ENCODE results near the gene MICALL2. TPM values are rescaled to one million over a fixed set of nuclear protein-coding genes. Genes with fewer than 3 reads are reported as not detected.

The MICALL2 gene
- total RNA-seq, 1 donor from 2014 or later = 76.5 TPM

DNA sequence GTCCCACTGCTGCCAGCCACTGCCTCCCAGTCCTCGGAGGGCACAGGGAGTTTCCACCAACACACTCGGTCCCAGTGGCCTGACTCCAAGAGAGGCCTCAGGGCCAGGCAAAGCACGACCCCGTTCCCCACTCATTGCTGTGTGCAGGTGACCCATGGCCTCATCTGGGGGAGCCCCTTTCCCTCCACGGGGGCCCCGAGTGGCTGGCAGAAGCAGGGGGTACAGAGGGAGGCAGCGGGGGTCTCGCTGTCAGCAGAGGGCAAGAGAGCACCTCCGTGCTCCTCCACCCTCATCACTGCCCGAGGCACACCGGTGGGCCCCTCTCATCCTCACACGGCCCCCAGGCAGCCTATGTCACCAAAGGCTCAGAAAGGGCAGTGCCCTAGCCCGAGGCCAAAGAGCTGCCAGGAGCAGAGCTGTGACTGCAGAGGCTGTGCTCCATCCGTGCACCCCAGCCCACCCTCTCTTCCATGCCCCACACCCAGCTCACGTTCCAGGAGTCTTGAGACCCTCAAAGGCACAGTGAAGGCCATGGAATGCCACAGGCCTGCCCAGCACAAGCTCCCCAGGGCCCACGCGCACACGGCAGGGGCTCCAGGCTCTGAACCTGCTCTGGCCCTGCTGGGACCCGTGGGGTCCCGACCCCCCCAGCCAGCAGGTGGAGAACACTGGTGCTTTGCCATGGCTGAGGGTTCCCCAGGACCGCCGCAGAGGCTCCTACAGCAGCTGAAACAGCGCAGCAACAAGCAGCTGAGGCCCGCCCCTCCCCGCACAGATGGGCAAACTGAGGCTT is 25.9 kb downstream of the MICALL2 start:
- Histone ChIP-seq H3K4me1 (no peaks in the 10 kb centered on the region), H3K9me3 (no peaks in the 10 kb centered on the region), H3K27ac (no peak overlapping the region), H3K4me3 (no peak overlapping the region), H3K27me3 (no peaks in the 10 kb centered on the region), H3K36me3 (peaks cover 23% of the 10 kb centered on the region in 2 donors)
- DNase-seq (ENCODE audit: low spot score in 2 of 2) = no peak
- TF ChIP-seq, protein P1, sequence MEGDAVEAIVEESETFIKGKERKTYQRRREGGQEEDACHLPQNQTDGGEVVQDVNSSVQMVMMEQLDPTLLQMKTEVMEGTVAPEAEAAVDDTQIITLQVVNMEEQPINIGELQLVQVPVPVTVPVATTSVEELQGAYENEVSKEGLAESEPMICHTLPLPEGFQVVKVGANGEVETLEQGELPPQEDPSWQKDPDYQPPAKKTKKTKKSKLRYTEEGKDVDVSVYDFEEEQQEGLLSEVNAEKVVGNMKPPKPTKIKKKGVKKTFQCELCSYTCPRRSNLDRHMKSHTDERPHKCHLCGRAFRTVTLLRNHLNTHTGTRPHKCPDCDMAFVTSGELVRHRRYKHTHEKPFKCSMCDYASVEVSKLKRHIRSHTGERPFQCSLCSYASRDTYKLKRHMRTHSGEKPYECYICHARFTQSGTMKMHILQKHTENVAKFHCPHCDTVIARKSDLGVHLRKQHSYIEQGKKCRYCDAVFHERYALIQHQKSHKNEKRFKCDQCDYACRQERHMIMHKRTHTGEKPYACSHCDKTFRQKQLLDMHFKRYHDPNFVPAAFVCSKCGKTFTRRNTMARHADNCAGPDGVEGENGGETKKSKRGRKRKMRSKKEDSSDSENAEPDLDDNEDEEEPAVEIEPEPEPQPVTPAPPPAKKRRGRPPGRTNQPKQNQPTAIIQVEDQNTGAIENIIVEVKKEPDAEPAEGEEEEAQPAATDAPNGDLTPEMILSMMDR (IDR thresholded peaks at IDR 0.05) = no peak
- intact Hi-C loops (cut with DNase I) = loop anchor here (2.0 to 5.0 kb wide), 2 partner anchors 41 to 241 kb away; no protein-coding TSS in a partner anchor

DNA sequence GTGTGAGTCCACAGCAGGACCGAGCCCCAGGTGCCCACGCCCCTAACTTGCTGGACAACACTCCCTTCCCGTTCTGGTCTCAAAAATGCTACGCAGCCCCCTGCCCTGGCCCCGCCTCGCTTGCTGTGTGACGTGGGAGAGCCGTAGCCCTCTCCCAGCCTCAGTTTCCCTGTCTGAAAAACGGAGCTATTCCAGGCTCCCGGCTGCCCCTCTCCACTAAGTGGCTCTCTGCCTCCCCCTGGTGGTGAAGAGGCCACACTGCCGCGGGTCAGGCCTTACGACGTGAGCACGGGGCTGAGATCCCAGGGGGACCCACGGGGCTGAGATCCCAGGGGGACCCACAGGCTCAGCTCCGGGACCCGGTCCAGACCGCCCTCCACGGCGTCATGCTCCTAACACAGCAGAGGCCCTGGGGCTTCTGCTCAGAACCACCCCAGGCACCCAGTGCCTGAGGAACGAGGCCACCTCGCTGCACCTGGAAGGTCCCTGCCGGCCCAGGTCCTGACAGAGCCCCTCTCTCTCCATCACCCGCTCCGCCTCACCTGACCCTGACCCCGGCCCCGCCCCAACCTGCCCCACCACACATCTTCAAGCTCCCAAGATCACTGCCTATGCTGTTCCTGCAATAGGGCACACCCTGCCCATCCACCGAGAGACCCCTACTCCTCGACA is 26.7 kb downstream of the MICALL2 start:
- intact Hi-C loops (cut with DNase I) = loop anchor here (2.0 to 5.0 kb wide), 2 partner anchors 42 to 240 kb away; no protein-coding TSS in a partner anchor
- no peaks in the 10 kb centered on the region for H3K4me1 ChIP-seq
- no peak overlapping the region for H3K4me3 ChIP-seq
- no peaks in the 10 kb centered on the region for H3K9me3 ChIP-seq
- peak in 1 of 2 donors; percentile 73 for DNase-seq (ENCODE audit: low spot score in 2 of 2)
- H3K27me3 ChIP-seq = no peaks in the 10 kb centered on the region
- peaks cover 15 to 18% of the 10 kb centered on the region in 2 donors for H3K36me3 ChIP-seq
- TF ChIP-seq, protein P1 (IDR thresholded peaks at IDR 0.05) = peak; percentile 86 to 99 (median 98)
- H3K27ac ChIP-seq = no peak overlapping the region

DNA sequence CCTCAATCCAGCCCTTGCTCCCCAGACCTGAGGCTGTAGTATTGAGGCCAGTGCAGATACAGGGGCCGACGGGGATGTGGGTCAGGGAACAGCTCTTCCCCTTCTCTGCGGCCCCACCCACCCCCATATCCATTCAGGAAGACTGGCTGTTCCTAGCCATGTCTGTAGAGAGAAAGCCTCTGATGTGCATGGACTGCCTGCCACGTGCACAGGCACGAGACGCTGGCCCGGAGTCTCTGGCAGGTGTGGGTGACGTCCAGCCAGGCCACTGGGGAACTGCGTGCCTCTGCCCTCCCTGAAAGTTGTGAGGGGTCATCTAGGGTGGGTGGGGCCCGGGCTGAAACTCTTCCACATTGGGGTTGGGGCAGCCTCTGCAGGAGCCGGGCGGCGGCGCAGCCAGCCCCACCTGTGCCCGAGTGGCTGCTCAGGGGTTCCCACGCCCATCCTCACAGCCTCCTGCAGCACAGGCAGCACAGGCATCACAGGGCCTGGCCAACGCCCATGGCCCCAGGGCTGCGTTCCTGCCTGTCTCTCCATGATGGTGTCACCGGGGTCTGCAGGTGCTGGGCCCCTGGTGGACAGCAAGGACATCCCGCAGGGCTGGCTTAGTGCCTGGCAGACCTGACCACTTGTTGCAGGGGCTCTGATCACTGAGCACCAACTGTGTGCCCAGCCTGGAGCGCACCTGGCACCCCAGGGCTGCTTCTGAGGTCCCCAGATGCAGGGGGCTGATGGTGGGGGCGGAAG is 27.5 kb downstream of the MICALL2 start:
- no peak for DNase-seq (ENCODE audit: low spot score in 2 of 2)
- Histone ChIP-seq H3K4me3 (no peak overlapping the region), H3K36me3 (peaks cover 9 to 11% of the 10 kb centered on the region in 2 donors), H3K27me3 (no peaks in the 10 kb centered on the region), H3K27ac (no peak overlapping the region), H3K9me3 (no peaks in the 10 kb centered on the region), H3K4me1 (no peaks in the 10 kb centered on the region)
- intact Hi-C loops (cut with DNase I) = loop anchor here (2.0 to 5.0 kb wide), 2 partner anchors 43 to 240 kb away; no protein-coding TSS in a partner anchor
- TF ChIP-seq, protein P1 (IDR thresholded peaks at IDR 0.05) = no peak

DNA sequence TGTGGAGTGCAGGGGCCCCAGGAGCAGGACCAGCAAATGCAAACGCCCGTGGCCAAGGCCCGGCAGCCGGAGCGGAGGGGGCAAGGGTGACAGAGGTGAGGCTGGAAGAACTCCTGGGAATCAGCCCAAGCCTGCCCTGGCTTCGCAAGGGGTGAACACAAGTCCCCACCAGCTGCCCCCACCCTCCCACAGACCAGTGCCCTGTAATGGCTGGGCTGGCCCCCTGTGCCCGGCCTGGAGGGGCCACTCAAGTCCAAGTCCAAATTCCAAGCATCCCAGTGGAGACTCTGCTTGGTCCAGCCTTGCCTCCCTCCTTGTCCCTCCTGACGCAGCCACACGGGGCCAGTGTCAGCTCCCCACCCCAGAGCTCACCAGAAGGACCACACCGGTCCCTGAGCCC is 28.0 kb downstream of the MICALL2 start:
- no peaks in the 10 kb centered on the region for H3K9me3 ChIP-seq
- no peak for DNase-seq (ENCODE audit: low spot score in 2 of 2)
- H3K4me3 ChIP-seq = no peak overlapping the region
- peaks cover 6% of the 10 kb centered on the region in 2 donors for H3K36me3 ChIP-seq
- H3K4me1 ChIP-seq = no peaks in the 10 kb centered on the region
- TF ChIP-seq, protein P1 (IDR thresholded peaks at IDR 0.05) = no peak
- intact Hi-C loops (cut with DNase I) = loop anchor here (5.0 kb wide), 1 partner anchor 239 kb away; no protein-coding TSS in a partner anchor
- H3K27me3 ChIP-seq = no peaks in the 10 kb centered on the region
- H3K27ac ChIP-seq = no peak overlapping the region

DNA sequence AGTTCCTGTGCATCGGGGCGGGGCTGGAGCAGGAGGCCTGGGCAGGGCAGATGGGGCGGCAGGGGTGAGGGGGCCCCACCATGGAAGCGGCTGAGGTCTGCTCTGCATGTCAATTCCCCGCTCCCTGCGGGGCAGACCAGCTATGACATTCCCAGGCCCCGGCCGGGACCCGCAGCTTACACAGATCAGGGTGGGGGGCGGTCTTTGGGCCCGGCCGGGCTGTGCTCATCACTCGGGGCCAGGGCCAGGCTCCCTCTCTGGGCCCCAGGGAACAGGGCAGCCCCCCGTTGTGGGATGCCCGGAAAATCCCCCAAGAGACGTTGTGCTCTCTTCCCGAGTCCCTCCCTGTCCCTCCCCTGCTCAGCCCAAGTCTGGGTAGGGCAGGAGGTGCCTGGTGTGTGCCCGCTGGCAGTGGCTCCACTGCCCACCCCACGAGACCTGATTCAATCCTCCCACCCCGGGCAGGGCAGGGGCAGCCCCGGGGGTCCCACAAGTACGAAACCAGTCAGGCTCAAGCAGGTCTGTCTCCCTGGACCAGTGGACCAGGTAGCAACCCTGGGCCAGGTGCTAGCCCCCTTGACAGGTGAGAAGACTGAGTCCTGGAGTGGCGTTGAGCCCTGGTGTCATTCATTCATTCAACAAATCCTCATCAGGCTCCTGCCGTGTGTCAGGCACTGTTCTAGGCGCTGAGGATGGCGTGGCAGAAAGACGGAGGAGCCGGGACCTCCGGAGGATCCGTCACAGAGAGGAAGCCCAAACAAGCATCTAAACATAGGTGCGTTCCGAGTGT is 29.0 kb downstream of the MICALL2 start:
- no peak for DNase-seq (ENCODE audit: low spot score in 2 of 2)
- no peaks in the 10 kb centered on the region for H3K27me3 ChIP-seq
- no peaks in the 10 kb centered on the region for H3K4me1 ChIP-seq
- peaks cover 2 to 3% of the 10 kb centered on the region in 2 donors for H3K36me3 ChIP-seq
- H3K4me3 ChIP-seq = no peak overlapping the region
- H3K27ac ChIP-seq = no peak overlapping the region
- TF ChIP-seq, protein P1 (IDR thresholded peaks at IDR 0.05) = no peak
- intact Hi-C loops (cut with DNase I) = loop anchor here (5.0 kb wide), 1 partner anchor 238 kb away; no protein-coding TSS in a partner anchor
- no peaks in the 10 kb centered on the region for H3K9me3 ChIP-seq
